ENCODE measurements around the gene PPP1R1B.
"Not testable (repeated sequence)": the region's sequence is repeated elsewhere in the genome, so short reads cannot be mapped to it uniquely, and the experiment has no call there.

DNA sequence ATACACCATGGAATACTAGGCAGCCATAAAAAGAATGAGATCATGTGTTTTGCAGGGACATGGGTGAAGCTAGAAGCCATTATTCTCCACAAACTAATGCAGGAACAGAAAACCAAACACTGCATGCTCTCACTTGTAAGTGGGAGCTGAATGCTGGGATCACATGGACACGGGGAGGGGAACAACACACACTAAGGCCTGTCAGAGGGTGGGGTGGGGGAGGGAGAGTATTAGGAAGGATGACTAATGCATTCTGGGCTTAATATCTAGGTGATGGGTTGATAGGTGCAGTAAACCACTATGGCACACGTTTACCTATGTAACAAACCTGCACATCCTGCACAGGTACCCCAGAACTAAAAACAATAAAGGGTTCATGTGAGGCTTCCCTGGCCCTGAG, 36.6 kb upstream of the PPP1R1B start:
- not testable (repeated sequence) for TF ChIP-seq EZH2 (IDR thresholded peaks at IDR 0.05; ENCODE audit: low read length); CTCF (optimal IDR thresholded peaks at IDR 0.05 in 1 of 3, IDR thresholded peaks at IDR 0.05 in 1 of 3, conservative IDR thresholded peaks at IDR 0.05 in 1 of 3; ENCODE audit: extremely low read depth in 1 of 3, insufficient read depth in 2 of 3, low read length in 3 of 3)
